Stimulated activated CD4-positive, alpha-beta T cell treated with anti-CD3 and anti-CD28 coated beads, Interleukin-4, amount 100 ng/mL, for 24 hours (primary cell): Measurements from ENCODE around the gene CELF2.
"Not testable (repeated sequence)": the region's sequence is repeated elsewhere in the genome, so short reads cannot be mapped to it uniquely, and the experiment has no call there.

Experiments
- DNase-seq: peaks from one replicate; pipeline ENCODE4 v3.0.0-alpha.2; 2020

CELF2 gene

DNA sequence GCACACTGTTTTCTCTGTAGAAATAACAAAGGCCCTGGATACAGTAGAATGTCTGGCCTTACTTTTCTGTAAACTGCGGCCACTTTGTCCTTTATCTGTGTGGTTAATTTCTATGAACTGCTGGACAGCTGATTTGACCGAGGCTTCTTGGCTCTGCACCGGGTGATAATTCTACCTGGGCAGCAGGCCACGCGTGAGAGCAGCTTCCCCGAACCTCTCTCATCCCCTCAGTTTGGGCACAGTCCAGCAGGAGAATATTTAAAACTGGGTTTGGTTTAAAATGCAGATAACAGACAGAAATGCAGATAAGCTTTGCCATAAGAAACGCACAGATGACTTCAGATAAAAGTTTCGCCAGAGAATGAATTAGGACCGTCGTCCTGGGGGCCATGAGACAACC lies 81.0 kb downstream of the CELF2 start:
- no peak for DNase-seq

DNA sequence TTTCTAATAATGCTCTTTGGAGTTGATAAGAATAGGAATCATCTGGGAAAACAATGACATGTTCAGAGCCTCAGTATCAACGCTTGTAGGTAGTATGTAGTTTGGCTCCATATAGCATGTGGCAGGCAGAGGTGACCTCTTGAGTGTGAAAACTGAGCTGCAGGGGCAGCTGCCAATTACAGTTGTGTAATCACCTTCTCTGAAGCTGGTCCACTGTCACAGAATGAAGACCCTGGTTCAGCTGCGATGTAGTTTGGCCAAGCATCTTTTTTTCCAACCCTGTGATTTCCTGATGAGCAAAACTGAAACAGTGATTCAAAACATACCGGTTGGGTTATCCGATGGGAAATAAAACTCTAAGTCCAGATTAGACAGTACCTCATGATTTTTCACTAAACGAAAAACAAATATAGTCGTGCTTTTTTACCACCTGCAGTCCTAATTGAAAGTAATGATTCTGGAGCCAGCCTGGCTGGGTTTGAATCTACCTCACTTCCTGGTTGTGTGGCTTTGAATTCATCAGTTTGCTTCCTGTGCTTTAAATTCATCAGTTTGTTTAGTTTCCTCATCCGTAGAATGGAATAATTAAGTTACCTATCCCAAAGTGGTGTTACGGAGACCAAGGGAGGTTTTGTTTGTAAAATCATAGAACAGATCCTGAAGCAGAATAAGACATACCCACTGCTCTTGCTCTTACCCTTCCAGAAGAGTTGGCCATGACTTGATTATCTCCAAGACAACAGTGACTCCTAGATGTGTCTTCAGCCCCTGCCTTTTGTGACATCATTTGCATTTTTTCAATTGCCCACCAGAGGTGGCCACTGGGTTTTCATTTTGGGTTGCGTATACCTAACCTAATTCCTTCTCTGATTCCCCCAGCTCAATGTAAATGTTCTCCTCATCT lies 87.4 kb downstream of the CELF2 start:
- no peak for DNase-seq

DNA sequence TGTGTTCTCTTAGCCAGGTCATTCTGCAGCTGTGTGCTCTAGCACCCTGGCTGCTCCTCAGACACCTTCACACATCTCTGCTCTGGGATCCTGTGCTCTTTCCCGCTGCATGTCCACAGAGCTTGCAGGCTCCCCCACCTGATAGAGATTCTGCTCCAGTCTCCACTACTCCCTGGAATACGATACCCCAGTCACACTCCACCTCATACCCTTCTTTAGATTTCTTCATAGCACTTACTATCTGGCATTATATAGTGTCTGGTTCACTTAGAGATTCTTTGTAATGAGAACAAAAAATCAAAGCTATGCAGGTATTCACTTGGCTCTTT lies 88.0 kb downstream of the CELF2 start:
- no peak for DNase-seq

DNA sequence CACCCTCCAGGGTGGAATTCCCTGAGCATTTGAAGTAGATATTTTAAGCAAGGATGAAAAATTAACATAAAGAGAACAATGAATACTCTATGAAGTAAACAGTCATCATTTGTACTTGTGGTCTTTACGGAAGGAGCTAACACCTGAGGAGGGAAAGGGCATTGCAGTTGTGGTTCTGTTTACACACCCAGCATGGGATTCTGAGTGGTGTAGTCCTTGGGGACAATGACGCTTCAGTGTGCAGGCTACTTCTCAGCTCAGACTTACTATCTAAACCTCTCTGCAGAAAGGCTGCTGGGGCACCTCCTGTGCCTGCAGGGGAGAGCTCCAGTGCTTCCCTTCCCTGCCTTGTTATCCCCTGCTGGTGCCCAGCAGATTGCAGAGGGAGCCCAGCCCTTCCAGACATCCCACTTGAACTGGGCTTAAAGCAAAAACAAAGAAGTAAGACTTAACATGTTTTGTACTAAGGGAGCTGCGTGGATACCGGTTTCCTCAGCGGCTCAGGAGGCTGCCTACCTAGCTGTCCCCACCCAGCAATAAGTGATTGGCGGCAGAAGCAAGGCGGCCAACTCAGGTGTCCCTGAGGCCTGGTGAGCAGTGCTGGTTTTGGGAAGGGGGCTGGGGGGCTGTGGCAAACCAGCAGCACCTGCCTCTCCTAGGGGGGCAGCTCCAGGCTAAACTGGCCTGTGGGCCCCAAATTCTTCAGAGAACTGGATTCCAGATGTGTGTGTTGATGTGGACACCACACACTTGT lies 89.1 kb downstream of the CELF2 start:
- DNase-seq: no peak

DNA sequence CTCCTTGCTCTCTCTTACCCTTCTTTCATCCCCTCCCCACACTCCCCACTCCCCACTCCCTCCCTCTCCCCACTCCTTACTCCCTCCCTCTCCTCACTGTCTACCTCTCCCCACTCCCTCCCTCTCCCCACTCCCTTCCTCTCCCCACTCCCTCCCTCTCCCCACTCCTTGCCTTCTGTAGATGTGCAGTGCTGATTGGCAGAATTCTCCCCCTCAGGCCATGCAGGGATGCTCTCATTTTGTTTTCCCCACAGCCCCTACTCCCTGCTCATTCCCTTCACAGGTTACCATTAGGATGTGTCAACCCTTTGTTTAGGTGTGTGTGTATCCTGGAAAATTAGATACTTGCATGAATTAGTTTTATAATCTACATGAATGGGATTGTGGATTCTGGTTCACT lies 90.3 kb downstream of the CELF2 start:
- no peak for DNase-seq

DNA sequence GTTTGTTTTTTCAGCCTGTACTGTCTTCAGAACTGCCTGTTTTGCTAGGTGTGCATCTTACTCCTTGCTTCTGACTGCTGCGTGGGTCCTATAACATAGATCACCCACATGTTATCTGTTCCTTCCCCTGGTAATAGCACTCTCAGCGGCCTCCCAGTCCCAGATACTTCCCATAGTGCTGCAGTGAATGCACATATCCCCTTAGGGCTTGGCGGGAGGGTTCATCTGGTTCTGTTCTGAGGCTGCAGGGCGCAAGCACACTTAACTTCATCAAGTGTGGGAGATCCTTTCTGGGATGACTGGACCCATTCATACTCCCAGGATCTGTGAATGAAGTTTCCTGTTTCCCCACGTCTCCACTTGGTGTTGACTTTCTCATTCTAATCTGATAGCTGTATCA lies 90.7 kb downstream of the CELF2 start:
- no peak for DNase-seq

DNA sequence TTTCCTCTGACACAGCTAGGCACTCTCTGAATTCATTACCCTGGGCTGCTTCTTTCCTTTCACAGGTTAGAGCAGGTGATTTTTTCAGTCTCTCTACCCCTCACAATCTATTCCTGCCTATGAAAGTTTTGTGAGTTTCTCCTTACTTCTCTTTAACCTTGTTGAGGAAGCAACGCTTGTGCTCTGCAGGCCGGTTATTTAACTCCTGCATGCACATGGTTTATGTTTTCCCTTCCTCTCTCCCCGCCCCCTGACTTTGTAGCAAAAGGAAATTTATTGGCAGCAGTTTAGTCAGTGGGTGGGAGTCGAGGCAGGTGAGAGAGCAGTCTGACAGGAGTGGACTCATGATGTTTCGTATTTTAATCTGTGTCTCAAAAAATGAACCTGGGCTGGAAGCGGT lies 91.9 kb downstream of the CELF2 start:
- DNase-seq: no peak

DNA sequence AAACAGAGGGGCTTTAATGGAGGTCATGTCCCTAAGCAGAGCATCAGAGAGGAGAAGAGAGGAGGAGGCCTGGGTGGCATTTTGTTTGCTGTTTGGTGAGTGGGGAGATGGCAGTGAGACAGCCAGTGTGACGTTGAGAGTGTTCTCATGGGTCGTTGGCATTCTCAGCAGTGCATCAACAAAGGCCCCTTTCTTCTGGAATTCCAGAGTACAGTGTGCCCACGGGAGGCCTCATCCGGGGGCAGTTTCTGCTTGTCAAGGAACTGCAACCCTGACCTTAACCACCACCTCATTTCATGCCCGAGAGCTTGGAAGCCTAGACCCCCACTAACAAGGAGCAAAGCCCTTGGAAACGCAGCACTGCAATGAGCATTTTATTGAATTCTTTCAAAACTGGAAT lies 92.9 kb downstream of the CELF2 start:
- no peak for DNase-seq

DNA sequence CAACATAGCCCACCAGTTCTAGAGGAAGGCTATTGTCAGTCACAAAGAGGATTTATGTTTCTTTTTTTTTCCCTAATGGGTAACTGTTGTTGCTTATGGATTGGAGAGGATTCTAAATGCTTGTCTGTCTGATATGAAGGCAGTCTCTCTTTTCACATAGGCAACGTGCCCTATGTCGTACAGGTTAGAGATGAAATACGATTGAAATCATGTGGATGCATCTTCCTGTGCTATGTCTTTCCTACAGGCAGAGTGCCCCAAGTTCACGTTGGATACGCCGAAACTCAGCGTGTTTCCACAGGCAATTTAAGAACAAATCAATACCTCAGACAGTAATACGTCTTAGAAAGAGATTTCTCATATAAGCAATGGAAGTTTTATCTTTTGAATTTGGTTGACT lies 93.8 kb downstream of the CELF2 start:
- no peak for DNase-seq

DNA sequence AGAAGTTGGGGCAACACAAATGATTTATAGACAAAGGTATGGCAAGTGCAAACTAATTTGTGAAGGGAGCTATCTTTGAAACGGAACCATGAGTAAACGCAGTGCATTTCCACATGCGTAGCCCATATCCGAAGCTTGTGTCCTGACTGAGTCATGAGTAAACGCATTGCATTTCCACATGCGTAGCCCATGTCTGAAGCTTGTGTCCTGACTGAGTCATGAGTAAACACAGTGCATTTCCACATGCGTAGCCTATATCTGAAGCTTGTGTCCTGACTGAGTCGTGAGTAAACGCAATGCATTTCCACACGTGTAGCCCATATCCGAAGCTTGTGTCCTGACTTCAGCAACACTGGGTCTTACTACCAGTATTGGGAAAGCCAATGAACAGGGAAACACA lies 95.0 kb downstream of the CELF2 start:
- no peak for DNase-seq

DNA sequence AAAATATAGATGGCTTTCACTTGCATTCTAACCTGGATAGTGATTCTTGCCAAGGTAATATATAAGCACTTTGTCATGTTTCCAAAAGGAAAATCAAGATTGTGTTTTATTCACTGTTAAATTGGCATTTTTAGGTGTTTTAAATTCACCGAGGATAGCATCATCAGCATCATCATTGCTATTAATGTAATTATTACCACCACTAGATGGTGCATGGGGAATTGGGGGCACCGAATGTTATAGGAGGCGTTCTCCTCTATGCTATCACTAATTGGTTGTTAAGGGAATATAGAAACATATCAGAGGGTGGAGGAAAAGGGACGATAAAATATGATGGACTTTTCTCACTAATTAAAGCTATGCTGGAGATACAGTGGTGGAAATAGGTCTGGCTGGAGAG lies 95.5 kb downstream of the CELF2 start:
- DNase-seq: peak; percentile 41

DNA sequence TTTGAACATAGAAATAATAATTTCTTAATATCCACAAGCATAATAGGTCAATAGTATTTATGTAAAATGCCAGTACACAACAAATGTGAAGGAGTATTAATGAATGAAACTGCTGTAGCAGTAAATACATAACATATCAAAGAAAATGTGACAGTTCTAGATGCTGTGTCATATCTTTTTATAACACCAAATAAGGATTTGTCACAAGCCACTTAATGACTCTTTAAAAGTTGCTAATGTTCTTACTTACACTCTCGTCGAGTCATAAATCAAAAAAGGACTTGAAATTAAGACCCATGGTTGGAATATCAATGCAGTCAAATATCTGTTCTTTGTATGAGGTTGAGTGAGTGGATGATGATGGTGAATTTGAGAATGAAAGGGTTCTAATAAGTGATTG lies 96.6 kb downstream of the CELF2 start:
- no peak for DNase-seq

DNA sequence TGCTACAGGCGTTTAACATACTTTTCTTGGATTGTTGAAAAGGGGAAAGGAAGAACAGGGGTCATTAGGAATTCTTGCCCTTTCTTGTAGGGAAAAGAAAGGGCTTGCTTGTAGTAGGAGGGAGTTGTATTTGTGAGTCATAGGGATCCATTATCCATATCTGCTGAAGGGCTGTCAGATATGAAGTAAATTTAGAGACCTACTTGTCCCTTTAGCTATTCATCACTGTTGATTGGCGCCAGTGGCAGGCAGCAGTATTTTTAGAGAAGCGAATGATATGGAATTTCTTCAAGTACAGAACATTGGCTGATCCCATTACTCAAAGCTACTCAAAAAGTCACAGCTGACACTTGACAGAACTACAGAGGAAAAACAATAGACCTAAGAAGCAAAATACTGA lies 97.7 kb downstream of the CELF2 start:
- no peak for DNase-seq

DNA sequence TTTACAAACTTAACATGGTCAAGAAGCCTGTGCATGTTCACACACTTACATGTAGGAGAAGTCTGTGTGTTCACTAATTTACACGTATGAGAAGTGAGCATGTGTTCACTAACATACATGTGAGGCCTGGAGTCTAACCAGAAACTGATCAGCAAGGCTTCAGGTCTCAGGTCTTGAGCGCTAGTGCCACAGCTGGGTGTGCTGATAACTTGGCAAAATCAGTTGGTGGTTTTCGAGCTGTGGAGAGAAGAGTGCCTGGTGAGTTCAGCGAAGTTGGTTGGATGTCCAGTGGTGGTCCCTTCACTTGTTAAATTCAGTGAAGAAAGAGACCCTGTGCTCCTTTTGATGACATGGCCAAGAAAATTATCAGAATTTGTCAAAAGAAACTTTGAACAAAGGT lies 98.7 kb downstream of the CELF2 start:
- DNase-seq: no peak

DNA sequence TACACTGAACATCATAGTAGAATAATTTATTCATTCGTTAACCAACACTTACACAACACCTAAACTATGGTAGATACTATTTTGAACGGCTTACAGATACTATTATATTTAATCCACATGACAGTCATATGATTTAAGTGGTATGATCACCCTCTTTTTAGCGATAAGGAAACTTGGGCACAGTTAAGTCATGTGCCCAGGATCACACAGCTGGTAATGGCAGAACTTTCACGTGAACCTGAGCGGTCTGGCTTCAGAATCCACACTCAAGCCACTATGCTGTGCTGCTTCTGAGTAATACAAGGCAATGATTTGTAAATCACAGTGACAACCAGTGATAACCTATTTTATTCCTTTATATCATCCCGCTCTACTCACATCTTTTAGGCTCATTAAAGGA lies 99.1 kb downstream of the CELF2 start:
- DNase-seq: no peak

DNA sequence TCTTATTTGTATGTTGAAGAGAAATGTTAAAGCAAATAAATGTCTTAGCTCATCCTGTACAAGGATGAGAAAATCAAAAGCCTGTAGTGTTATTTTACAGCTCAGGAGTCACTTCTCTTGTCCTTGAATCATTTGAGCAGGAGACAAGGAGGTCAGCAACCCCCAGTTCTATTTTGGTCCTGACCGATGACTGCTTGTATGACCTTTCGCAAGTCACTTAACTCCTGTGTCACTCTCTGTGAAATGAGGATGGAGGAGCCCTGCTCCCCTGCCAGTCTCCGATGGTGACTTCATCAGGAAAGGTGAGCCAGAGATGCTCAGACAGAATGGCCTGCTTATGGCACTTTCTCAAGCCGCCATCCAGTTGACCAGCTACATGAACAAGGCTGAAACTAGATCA lies 101.0 kb downstream of the CELF2 start:
- DNase-seq: no peak

DNA sequence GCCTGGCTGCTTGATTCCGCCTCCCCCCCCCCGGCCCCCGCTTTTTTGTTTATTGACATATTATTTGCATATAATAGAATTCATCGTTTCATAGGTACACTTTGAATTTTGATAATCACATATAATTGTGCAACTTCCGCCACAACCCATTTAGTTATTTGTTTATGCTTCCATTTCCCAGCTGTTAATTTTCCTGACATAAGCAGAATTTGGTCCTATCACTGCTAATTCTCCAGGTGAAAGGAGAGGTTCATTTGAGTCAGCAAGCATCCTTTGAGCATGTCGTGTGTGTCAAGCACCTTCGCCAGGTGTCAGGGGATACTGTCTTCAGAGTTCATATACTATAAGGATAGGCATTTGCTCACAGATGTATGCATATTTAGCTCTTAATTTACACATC lies 102.2 kb downstream of the CELF2 start:
- no peak for DNase-seq

DNA sequence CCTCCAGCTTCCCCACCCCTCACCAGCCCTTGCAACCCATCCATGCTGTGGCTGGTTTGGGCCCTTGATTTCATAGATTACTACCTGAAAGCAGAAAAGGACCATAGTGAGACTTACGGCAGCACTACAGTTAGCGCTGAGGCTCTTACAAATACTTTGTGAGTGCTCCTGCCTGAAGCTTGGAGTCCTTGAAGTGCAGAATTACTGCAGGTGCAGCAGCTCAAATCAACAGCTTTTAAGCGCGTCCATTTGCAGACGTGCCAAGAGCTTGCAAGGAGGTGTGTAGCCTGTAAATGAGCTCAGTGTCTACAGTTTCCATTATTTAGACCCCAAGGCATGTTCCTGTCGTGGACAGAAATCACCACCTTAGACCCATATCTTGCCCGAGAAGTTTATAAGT lies 103.0 kb downstream of the CELF2 start:
- no peak for DNase-seq

DNA sequence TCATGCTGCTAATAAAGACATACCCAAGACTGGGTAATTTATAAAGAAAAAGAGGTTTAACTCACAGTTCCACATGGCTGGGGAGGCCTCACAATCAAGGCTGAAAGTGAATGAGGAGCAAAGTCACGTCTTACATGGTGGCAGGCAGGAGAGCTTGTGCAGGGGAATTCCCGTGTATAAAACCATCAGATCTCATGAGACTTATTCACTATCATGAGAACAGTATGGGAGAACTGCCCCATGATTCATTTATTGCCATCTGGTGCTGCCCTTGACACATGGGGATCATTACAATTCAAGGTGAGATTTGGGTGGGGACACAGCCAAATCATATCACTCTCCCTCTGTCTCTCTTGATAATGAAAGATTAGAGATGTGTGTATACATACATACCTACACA lies 106.2 kb downstream of the CELF2 start:
- not testable (repeated sequence) for DNase-seq

DNA sequence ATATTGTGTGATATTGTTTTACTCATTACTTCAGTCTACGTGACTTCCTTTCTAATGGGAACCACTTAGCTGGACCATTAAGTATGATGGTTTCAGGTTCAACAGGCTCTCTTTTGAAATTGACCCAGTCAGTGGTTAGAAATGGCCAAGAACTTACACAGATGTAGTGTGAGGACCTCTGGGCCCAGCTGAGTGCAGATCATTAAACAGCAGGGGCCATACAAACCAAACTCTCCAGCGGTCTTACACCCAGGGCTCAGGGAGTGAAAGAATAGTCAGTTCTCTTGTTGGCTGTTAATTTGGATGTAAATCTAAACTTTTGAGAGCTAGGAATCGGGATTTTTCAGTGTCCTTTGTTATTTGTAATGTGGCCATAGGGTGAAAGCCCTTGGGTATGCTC lies 107.3 kb downstream of the CELF2 start:
- DNase-seq: no peak

DNA sequence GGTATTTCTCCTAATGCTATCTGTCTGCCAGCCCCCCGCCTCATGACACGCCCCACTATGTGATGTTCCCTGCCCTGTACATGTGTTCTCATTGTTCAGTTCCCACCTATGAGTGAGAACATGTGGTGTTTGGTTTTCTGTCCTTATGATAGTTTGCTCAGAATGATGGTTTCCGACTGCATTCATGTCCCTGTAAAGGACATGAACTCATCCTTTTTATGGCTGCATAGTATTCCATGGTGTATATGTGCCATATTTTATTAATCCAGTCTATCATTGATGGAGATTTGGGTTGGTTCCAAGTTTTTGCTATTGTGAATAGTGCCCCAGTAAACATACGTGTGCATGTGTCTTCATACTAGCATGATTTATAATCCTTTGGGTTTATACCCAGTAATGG lies 109.3 kb downstream of the CELF2 start:
- DNase-seq: not testable (repeated sequence)

DNA sequence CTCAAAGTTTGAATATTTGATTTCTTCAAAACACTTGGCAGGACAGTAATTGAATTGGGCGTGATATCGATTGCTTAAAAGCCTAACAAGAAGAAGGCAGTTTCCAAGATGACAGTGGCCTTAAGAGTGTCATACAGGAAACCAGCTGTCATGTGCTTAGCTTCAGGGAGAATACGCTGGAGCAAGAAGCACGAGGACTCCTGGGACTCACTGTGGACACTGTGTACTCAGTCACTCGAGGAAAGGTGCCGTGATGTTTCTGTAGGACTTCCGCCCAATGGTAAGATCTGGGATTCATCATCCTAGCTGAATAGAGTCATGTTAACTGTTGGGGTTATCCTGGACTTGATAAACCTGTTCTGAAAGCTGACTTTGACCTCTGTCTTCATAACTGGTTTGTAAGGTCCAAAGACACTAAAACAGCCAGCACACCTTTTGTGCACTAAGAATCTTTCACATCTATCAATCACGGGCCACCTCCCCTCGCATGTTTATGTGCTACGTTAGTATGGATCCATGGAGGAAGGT lies 113.5 kb downstream of the CELF2 start:
- DNase-seq: no peak

DNA sequence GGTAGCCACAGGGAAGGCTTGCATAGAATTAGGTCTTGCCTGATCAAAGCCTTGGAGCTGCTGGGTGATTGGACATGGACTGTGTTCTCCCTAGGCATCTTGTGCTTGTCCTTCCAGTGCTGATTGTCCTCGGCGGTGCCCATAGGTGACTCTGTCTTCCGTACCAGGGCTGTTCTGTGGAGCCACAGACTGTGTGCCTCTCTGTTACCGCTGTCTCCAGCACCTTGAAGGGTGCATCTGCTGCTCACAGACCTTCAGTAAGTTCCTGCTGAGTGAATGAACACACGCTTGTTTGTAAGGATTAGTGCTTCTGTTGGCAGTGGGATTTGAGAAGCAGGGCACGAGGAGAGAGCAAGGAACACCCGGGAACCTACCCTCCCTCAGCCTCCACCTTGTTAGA lies 116.7 kb downstream of the CELF2 start:
- no peak for DNase-seq

DNA sequence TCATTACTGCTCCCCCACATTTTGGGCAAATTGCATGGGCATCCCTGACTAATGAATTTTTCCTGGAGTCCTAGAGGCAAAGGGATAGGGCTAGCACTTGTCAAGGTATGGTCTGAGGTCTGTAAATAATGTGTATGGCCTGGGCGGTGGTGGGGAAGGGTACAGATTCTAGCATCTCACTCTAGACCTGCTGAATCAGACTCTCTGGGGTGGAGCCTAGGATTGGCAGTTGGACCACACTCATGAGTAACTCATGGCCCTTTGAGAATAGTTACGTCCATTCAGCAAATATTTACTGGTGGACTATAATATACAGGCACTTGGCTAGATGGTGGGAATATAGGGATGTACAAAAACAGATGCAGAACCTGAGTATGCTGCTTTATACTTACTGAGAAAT lies 118.0 kb downstream of the CELF2 start:
- DNase-seq: no peak
